GM19438 (cell line): ENCODE results near the gene LACRT.
"Not testable (repeated sequence)": the region's sequence is repeated elsewhere in the genome, so short reads cannot be mapped to it uniquely, and the experiment has no call there.

Source experiments
- ATAC-seq: cut with Tn5 transposase; IDR thresholded peaks from one replicate; pipeline ENCODE4 v1.9.1; 2021; ENCODE audit warnings: low read depth; ENCODE audit not compliant: unreplicated experiment

LACRT gene

DNA sequence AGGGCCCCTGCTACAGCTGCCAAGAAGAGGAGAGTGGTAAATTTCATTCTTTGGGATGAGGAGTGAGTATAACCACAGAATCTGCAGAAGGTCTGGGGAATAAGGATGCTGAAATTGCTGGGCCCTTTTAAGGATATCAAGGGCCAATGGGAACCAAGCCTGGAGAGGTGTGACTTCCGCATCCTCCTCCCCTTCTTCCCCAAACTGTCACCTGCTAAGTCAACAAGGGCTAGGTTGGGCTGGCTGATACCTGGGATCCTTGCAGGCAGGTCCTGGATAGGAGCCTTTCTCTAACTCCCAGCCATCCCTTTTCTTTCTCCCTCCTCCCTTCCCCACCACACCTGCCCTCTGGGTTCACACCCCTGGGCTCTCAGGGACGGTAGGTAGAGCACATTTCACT is at the start of gene LACRT:
Gene LACRT, minus strand, starts transcription at position 101 of the 400 bp plus-strand sequence. Its CDS starts 54 bp downstream, at position 47.
- no peak for ATAC-seq

DNA sequence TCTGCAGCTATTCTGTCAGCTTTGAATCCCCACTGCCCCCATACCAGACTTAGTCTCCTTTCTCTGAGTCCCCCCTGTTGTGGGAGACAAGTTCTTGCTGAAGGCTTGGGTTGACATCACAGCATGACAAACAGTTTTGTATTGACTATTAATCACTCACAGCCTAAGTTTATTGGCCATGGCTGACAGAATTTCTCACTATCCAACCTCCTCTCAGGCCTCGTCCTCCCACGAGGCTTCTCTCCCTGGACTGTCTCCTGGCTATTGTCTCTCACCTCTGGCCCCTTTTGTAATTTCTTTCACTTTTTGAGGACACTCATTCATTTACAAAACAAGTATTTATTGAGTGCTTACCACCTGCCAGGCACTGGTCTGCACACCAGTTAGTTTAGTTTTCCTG is 48.7 kb upstream of the LACRT start:
- ATAC-seq = no peak

GRCh38 chr12:54682674-54683073 is 48.0 kb upstream of the LACRT start:
- ATAC-seq = no peak

DNA sequence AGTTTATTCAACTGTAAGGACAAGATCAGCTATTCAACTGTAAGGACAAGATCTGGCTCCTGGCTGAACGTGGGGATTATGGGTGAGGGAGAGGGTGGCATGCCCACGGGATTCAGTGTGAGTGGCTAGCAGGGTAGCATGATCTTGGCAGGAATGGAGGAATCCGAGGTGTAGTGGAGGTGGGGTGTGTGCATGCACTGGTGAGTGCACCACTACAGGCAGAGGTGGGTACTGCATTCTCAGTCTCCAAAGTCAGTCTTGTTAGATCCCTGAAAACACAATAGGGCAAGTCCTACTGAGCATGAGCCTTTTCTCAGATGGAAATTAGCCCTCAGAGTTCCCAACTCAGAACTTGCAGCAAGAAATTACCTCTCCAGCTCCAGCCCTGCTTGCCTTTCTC is 45.7 kb upstream of the LACRT start:
- peak; percentile 70 for ATAC-seq

GRCh38 chr12:54678131-54678530 is 43.4 kb upstream of the LACRT start:
- ATAC-seq = no peak

DNA sequence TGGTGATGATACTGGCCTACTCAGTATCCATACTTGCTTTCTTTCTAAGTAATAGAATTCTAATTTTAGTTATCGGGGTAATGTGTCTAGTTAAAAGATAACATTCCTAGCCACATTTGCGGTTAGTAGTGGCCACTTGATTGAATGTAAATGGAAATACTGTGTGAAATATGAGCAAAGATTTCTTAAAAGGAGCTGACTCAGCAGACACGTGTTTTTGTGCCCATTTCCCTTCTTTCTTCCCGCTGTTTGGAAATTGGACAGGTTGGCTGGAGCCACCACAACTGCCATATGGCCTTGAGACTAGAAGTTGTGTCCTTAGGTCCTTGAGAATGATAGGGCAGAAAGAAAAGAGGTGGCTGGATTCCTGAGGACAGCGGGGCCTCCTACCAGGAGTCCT is 33.2 kb upstream of the LACRT start:
- no peak for ATAC-seq

- no peak for ATAC-seq
Observed at GRCh38 chr12:54666008-54666407, 31.3 kb upstream of the LACRT start.

GRCh38 chr12:54665022-54665635 is 30.4 kb upstream of the LACRT start:
- not testable (repeated sequence) for ATAC-seq

DNA sequence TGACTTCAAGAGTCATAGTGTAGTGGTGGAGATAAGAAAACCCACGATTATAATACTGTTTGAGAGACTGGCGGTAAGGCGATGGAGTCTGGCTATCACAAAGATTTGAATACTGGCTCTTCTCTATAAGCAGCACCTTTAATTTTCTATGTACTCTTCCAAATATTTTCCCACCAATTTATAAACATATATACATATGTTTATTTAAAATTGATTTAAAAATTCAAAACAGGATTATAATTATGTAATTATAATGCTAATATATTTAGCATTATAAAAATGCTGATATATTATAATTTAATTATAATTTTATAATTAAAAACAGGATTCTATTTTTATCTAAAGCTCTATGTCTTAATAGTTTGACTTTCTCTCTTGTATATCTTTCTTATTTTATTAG is 28.9 kb upstream of the LACRT start:
- no peak for ATAC-seq

DNA sequence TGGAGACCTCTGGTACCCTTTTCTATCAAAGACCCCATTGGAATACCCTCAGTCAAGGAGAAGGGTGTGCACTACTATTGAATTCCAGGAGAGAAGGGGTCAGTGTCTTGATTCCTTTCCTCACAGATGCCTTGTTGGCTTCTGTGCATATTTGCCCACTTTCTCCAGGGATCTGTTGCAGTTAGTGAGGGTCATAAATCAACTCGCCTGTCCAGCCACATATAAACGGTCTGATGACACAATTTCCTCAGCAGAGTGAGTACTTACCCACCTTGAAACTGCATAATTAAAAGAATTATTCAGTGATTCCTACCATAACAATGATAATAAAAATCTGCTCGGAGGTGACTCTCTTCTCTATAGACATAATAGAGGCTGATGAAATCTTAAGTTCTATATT is 27.3 kb upstream of the LACRT start:
- ATAC-seq = no peak

DNA sequence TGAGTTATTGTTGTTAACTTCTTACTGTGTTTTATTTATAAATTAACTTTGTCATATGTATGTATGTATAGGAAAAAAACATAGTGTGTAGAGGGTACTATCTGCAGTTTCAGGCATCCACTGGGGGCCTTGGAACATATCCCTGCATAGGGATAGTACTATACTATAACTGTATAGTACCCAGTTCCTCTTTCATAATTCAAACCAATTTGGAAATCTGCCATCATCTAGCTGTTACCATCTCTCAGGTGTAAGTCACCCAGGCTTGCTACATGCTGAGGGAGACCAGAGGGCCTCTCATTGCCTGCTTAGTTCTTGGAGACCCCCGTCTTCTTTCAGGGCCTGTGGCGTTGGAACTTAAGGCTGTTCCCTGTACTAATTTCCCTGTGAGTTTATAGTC is 26.4 kb upstream of the LACRT start:
- ATAC-seq = no peak

DNA sequence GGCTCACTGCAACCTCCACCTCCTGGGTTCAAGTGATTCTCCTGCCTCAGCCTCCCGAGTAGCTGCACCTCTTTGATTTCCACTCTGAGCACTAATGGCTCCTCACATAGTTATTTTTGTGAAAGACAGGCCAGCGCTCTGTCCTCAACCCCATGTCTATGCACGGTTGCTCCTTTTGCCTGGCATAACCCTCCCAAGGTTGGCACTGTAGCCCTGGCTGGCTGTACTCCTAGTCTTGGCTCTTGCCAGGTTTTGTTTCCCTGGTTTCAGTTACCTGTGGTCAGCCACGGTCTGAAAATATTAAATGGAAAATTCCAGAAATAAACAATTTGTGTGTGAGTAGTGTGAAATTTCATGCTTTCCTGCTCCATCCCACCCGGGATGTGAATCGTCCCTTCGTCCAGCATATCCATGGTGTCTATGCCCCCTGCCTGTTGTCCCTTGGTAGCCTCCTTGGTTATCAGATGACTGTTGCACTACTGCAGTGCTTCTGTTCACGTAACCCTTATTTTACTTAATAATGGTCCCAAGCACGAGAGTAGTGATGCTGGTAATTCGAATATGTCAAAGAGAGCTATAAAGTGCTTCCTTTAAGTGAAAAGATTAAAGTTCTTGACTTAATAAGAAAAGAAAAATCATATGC is 25.7 kb upstream of the LACRT start:
- ATAC-seq = no peak

DNA sequence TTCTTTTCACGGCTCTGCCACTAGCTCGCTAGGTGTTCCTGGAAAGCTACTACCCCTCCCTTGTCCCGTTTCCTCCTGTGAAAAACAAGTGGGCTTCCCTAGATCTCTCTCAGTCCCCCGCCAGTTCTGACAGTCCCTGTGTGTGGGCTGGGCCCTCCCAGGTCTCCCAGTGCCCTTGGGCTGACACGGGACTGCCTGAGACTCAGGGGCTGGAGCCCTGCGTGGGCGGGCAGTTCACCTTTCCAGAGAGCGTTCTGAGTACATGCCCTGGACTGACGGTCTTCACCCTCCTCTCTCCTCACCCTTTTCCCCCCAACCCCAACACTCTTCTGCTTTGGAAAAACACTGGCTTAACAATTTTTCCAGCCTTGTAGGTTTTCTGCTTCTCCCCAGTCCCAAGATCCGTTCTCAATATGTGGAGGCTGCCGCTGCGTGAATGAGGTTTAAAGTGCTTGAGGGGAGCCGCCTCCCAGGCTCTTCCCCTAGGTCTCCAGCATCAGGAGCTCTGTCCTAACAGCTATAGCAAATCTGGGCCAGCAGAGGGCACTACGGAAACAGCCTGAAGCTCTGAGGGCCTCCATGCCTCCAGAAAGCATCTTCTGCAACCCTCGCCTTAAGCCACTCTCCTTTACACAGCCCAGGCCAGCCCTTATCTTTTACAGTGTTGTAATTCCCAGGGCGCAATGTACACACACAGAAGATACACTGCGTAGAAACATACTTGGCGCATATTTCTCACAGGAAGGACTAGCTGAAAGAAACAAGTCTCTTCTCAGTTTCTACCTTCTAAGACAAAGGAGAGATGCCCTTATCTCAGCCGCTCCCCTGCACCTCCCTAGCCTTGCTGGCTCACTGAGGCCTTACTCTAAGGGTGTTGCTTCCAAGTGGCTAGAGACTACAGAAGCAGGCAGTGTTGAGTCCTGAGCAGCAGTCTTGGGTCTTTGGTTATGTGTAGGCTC is 23.9 kb upstream of the LACRT start:
- ATAC-seq = no peak

- ATAC-seq = no peak
Observed at GRCh38 chr12:54657105-54657607, 22.5 kb upstream of the LACRT start.

- no peak for ATAC-seq
Observed at GRCh38 chr12:54654926-54655325, 20.2 kb upstream of the LACRT start.

- no peak for ATAC-seq
Observed at GRCh38 chr12:54653025-54653424, 18.3 kb upstream of the LACRT start.

DNA sequence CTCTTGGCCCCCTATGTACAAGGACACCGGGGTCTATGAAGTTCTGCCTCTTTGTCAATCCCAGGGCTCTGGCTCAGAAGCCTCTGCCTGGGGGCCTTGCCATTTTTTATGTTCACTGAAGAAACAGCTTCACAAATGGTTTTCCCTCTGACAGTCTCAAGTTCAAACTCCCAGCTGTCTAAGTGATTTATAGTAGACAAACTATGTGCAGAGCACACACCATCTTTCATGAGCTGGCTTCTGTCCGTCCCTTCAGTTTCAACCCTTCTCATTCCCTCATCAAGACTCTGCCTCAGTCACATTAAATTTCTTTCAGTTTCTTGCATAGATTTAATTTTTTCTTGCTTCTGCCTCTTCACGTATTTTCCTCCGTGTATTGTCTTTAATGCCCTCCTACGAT is 16.2 kb upstream of the LACRT start:
- ATAC-seq = no peak

GRCh38 chr12:54650409-54650808 is 15.7 kb upstream of the LACRT start:
- ATAC-seq = no peak

GRCh38 chr12:54649825-54650224 is 15.1 kb upstream of the LACRT start:
- no peak for ATAC-seq

DNA sequence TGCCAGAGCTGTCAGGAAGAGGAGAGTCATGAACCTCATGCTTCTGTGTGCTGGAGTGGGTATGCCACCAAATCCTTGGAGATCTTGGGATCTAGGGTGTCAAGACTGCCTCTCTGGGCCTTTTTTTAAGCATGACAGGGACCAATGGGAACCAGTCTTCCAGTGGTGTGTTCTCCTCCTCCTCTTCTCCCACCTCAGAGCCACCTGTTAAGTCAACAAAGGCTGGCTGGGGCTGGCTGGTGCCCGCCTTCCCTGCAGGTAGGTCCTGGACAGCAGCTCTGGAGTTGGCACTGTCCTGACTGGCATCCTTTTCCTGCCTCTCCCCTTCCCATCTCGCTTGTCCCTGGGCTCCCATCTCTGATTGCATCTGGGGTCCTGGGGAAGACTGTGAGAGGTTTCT is 13.6 kb upstream of the LACRT start, which contains the start of gene DCD:
Gene DCD, minus strand, starts transcription at position 101 of the 400 bp plus-strand sequence. Its CDS starts 62 bp downstream, at position 39.
- no peak for ATAC-seq

- ATAC-seq = no peak
Observed at GRCh38 chr12:54641554-54641953, 6.9 kb upstream of the LACRT start.
